22Rv1 (cell line): ENCODE measurements around the gene MRPL21.

Experiments used
- ZFX ChIP-seq: fragments of 450-650 bp; IDR thresholded peaks from 2 replicates; pipeline ENCODE4 v1.6.1; 2017; ENCODE audit warnings: antibody characterized with exemption, borderline replicate concordance
- TF ChIP-seq, protein P1 (sequence below): fragments of 450-650 bp; IDR thresholded peaks from 2 replicates; pipeline ENCODE4 v1.5.1; 2017; ENCODE audit warnings: mild to moderate bottlenecking

- TF ChIP-seq, protein P1, sequence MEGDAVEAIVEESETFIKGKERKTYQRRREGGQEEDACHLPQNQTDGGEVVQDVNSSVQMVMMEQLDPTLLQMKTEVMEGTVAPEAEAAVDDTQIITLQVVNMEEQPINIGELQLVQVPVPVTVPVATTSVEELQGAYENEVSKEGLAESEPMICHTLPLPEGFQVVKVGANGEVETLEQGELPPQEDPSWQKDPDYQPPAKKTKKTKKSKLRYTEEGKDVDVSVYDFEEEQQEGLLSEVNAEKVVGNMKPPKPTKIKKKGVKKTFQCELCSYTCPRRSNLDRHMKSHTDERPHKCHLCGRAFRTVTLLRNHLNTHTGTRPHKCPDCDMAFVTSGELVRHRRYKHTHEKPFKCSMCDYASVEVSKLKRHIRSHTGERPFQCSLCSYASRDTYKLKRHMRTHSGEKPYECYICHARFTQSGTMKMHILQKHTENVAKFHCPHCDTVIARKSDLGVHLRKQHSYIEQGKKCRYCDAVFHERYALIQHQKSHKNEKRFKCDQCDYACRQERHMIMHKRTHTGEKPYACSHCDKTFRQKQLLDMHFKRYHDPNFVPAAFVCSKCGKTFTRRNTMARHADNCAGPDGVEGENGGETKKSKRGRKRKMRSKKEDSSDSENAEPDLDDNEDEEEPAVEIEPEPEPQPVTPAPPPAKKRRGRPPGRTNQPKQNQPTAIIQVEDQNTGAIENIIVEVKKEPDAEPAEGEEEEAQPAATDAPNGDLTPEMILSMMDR, result no peak
- no peak for TF ChIP-seq ZFX
Measured at GRCh38 chr11:68900835-68901381, 2.7 kb downstream of the MRPL21 start.
